ENCODE data around the gene SORL1. TPM values are rescaled to one million over a fixed set of nuclear protein-coding genes. Genes with fewer than 3 reads are reported as not detected.
A peak's percentile ranks its signal among the peaks of the same experiment; 100 is the strongest.

SORL1 gene
- total and polyA plus RNA-seq, 2 experiments from 2014 or later = 0.26 to 0.54 TPM

DNA sequence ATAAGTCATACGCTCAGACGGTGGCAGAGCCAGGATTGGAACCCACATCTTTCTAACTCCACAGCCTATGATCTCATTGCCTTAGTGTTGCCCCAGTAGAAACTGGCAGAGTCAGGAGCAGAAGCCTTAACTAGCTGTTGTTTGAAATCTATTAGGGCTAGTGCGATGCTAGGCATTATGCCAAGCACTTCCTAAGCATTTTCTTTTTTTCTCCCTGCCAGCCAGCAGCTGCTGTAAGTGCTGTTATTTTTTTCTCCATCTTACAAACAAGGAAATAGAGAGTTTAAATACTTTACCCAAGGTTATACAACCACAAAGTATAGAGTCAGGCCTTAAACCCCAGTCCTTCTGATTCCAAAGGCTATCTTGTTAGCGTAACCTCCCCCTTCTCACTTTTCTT is 161.6 kb downstream of the SORL1 start:
- no peak overlapping the region for H3K9ac ChIP-seq
- in situ Hi-C loops (cut with MboI) = no loop called here
- TF ChIP-seq EZH2phosphoT487 (IDR thresholded peaks at IDR 0.05; ENCODE audit: insufficient read depth, low read depth) = no peak
- no peak for TF ChIP-seq EZH2 (IDR thresholded peaks at IDR 0.05; ENCODE audit: insufficient read depth, poor library complexity, severe bottlenecking)
- H3K9me2 ChIP-seq (ENCODE audit: insufficient read depth) = no peaks in the 10 kb centered on the region
- no peak overlapping the region for H3K27ac ChIP-seq
- no peak for DNase-seq
- no peak overlapping the region for H3K4me3 ChIP-seq
- H3K9me3 ChIP-seq (ENCODE audit: low read depth) = no peaks in the 10 kb centered on the region
- no peaks in the 10 kb centered on the region for H3K27me3 ChIP-seq (replicated peaks; ENCODE audit: insufficient read depth)
- H3K79me2 ChIP-seq (ENCODE audit: insufficient read depth) = no peaks in the 10 kb centered on the region
- no peaks in the 10 kb centered on the region for H4K20me1 ChIP-seq (ENCODE audit: insufficient read depth)
- no peak overlapping the region for H2AFZ ChIP-seq
- WGBS, 2 experiments (ENCODE audit: low coverage in 1 of 2, low lambda C conversion rate in 2 of 2, missing lambda C conversion rate in 2 of 2) = 91 to 96% methylated on average over 4 of the region's 4 CpGs
- no peaks in the 10 kb centered on the region for H3K36me3 ChIP-seq (ENCODE audit: low read depth)
- no peak overlapping the region for H3K4me2 ChIP-seq (ENCODE audit: unreplicated experiment)
- H3K4me1 ChIP-seq (ENCODE audit: insufficient read depth) = peaks cover 9% of the 10 kb centered on the region; the same call in 1 of the 2 replicates
- peaks cover 9% of the 10 kb centered on the region; the same call in 1 of the 2 replicates for H3F3A ChIP-seq (ENCODE audit: insufficient read depth)

DNA sequence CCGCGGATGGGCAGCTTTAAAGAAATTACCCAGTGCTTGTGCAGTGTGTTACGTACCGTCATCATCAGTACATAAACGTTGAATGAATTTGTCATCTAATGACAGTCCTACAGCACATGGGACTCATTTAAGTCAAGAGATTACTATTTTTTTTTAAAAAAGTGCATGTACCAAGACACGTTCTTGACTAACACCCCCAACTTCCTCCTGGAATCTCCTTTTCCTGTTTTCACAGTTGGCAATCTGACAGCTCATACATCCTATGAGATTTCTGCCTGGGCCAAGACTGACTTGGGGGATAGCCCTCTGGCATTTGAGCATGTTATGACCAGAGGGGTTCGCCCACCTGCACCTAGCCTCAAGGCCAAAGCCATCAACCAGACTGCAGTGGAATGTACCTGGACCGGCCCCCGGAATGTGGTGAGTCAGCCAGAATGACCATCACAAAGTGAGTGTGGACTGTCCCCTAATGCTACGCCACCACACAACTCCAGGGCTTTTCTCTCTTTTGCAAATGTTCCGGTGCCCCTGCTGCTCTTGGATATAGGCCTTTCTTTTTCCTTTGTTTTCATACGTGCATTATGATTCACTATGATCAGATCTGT is 162.6 kb downstream of the SORL1 start:
- no peak overlapping the region for H3K9ac ChIP-seq
- 83 to 85% methylated on average over 12 of the region's 12 CpGs for WGBS, 2 experiments (ENCODE audit: low coverage in 1 of 2, low lambda C conversion rate in 2 of 2, missing lambda C conversion rate in 2 of 2)
- H3K79me2 ChIP-seq (ENCODE audit: insufficient read depth) = no peaks in the 10 kb centered on the region
- H4K20me1 ChIP-seq (ENCODE audit: insufficient read depth) = no peaks in the 10 kb centered on the region
- no peak for DNase-seq
- no peaks in the 10 kb centered on the region for H3K36me3 ChIP-seq (ENCODE audit: low read depth)
- no peak overlapping the region for H3K27ac ChIP-seq
- H2AFZ ChIP-seq = no peak overlapping the region
- H3K4me3 ChIP-seq = no peak overlapping the region
- H3K27me3 ChIP-seq (replicated peaks; ENCODE audit: insufficient read depth) = no peaks in the 10 kb centered on the region
- H3F3A ChIP-seq (ENCODE audit: insufficient read depth) = peaks cover 9% of the 10 kb centered on the region; the same call in 1 of the 2 replicates
- H3K4me2 ChIP-seq (ENCODE audit: unreplicated experiment) = no peak overlapping the region
- H3K4me1 ChIP-seq (ENCODE audit: insufficient read depth) = peaks cover 9% of the 10 kb centered on the region; the same call in 1 of the 2 replicates
- TF ChIP-seq EZH2phosphoT487 (IDR thresholded peaks at IDR 0.05; ENCODE audit: insufficient read depth, low read depth) (no peak), EZH2 (IDR thresholded peaks at IDR 0.05; ENCODE audit: insufficient read depth, poor library complexity, severe bottlenecking) (no peak)
- no peaks in the 10 kb centered on the region for H3K9me2 ChIP-seq (ENCODE audit: insufficient read depth)
- in situ Hi-C loops (cut with MboI) = no loop called here
- no peaks in the 10 kb centered on the region for H3K9me3 ChIP-seq (ENCODE audit: low read depth)

DNA sequence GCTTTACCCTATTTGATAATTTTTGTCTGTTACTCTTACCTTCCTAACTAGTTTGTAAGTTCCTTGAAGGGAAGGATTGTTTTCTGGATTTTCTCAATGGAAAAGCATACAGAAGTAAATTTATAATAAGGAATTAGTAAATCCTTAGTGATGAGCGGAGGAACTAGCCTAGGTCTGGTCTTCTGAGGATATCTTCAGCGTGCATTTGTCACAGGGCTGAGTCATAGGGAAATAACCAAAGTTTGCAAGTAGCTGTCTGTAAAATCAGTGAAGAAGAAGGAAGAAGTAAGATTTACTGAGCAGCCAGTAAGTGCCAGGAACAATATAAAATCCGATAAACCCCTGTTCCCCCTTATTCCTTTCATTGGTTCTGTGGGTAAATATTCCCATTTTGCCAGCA is 163.4 kb downstream of the SORL1 start:
- no peak for TF ChIP-seq EZH2phosphoT487 (IDR thresholded peaks at IDR 0.05; ENCODE audit: insufficient read depth, low read depth)
- no peak for TF ChIP-seq EZH2 (IDR thresholded peaks at IDR 0.05; ENCODE audit: insufficient read depth, poor library complexity, severe bottlenecking)

DNA sequence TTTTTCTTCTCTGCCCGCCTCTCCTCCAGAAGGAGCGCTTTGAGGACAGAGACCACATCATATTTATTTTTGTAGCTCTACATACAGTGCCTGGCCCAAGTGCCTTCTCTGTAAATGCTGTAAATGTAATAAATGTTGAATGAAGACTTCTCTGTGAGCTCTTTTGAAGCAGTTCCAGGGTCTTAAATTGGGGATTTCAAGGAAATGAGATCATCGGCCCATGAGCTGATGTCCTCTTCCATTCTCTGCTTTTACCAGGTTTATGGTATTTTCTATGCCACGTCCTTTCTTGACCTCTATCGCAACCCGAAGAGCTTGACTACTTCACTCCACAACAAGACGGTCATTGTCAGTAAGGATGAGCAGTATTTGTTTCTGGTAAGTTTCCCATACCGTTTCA is 166.4 kb downstream of the SORL1 start:
- no peak overlapping the region for H3K27ac ChIP-seq
- H3K9me2 ChIP-seq (ENCODE audit: insufficient read depth) = no peaks in the 10 kb centered on the region
- WGBS, 2 experiments (ENCODE audit: low coverage in 1 of 2, low lambda C conversion rate in 2 of 2, missing lambda C conversion rate in 2 of 2) = 93 to 95% methylated on average over 8 of the region's 8 CpGs
- no peak for DNase-seq
- no peaks in the 10 kb centered on the region for H3K36me3 ChIP-seq (ENCODE audit: low read depth)
- H3K4me1 ChIP-seq (ENCODE audit: insufficient read depth) = peaks cover 9% of the 10 kb centered on the region; the same call in 1 of the 2 replicates
- no peak overlapping the region for H2AFZ ChIP-seq
- no peaks in the 10 kb centered on the region for H3K79me2 ChIP-seq (ENCODE audit: insufficient read depth)
- no peak overlapping the region for H3K4me3 ChIP-seq
- H3K27me3 ChIP-seq (replicated peaks; ENCODE audit: insufficient read depth) = no peaks in the 10 kb centered on the region
- H4K20me1 ChIP-seq (ENCODE audit: insufficient read depth) = no peaks in the 10 kb centered on the region
- peaks cover 9% of the 10 kb centered on the region; the same call in 1 of the 2 replicates for H3F3A ChIP-seq (ENCODE audit: insufficient read depth)
- H3K9me3 ChIP-seq (ENCODE audit: low read depth) = no peaks in the 10 kb centered on the region
- no peak overlapping the region for H3K9ac ChIP-seq
- in situ Hi-C loops (cut with MboI) = no loop called here
- H3K4me2 ChIP-seq (ENCODE audit: unreplicated experiment) = no peak overlapping the region
- no peak for TF ChIP-seq EZH2phosphoT487 (IDR thresholded peaks at IDR 0.05; ENCODE audit: insufficient read depth, low read depth)
- TF ChIP-seq EZH2 (IDR thresholded peaks at IDR 0.05; ENCODE audit: insufficient read depth, poor library complexity, severe bottlenecking) = no peak

More for the DNA sequence above, 163.4 kb downstream of the SORL1 start:
- H3K36me3 ChIP-seq (ENCODE audit: low read depth) = no peaks in the 10 kb centered on the region
- no peaks in the 10 kb centered on the region for H3K9me3 ChIP-seq (ENCODE audit: low read depth)
- no peaks in the 10 kb centered on the region for H4K20me1 ChIP-seq (ENCODE audit: insufficient read depth)
- WGBS, 2 experiments (ENCODE audit: low coverage in 1 of 2, low lambda C conversion rate in 2 of 2, missing lambda C conversion rate in 2 of 2) = 44 to 59% methylated on average over 3 of the region's 3 CpGs
- H3F3A ChIP-seq (ENCODE audit: insufficient read depth) = peaks cover 9% of the 10 kb centered on the region; the same call in 1 of the 2 replicates
- in situ Hi-C loops (cut with MboI) = no loop called here
- no peaks in the 10 kb centered on the region for H3K9me2 ChIP-seq (ENCODE audit: insufficient read depth)
- H2AFZ ChIP-seq = no peak overlapping the region
- H3K79me2 ChIP-seq (ENCODE audit: insufficient read depth) = no peaks in the 10 kb centered on the region
- H3K27ac ChIP-seq = no peak overlapping the region
- H3K4me3 ChIP-seq = no peak overlapping the region
- H3K4me2 ChIP-seq (ENCODE audit: unreplicated experiment) = no peak overlapping the region
- peaks cover 9% of the 10 kb centered on the region; the same call in 1 of the 2 replicates for H3K4me1 ChIP-seq (ENCODE audit: insufficient read depth)
- no peak overlapping the region for H3K9ac ChIP-seq
- peak; percentile 68 for DNase-seq
- no peaks in the 10 kb centered on the region for H3K27me3 ChIP-seq (replicated peaks; ENCODE audit: insufficient read depth)

All from GM23248 (cell line).